A673 (cell line): ENCODE measurements around the gene PARVB. TPM values are rescaled to one million over a fixed set of nuclear protein-coding genes. Genes with fewer than 3 reads are reported as not detected.

Source experiments
- BruUV-seq: library from RNA; stranded (reverse); fragments of 400-500 nt; replicated peaks from 2 replicates; lab custom pipeline; 2021; lab: Mats Ljungman, UMichigan
- CTCF ChIA-PET: fragments of 300-600 bp; sonication (Branson Sonifier 250); formaldehyde crosslinking; loops from one replicate; lab custom pipeline; 2022; ENCODE audit warnings: antibody characterized with exemption; lab: Charles Lee
- POLR2A ChIA-PET: fragments of 300-600 bp; sonication (Branson Sonifier 250); formaldehyde crosslinking; loops from one replicate; lab custom pipeline; 2022; ENCODE audit warnings: antibody characterized with exemption; ENCODE audit not compliant: low non-redundant PET; lab: Charles Lee
- DNase-seq: peaks from one replicate; pipeline ENCODE4 v3.0.0-alpha.2; 2015; ENCODE audit warnings: low spot score
- H3K27ac ChIP-seq: fragments of 200-600 bp; sonication (generic); 2 replicates; pipeline ENCODE4 v1.5.1; 2016; ENCODE audit warnings: mixed run types, low read depth, mild to moderate bottlenecking, mixed read lengths, antibody characterized with exemption, low read length; ENCODE audit not compliant: poor library complexity, severe bottlenecking
- H3K27me3 ChIP-seq: fragments of 200-600 bp; sonication (generic); replicated peaks from 2 replicates; pipeline ENCODE4 v1.6.1; 2017; ENCODE audit warnings: mixed run types, low read depth, mild to moderate bottlenecking, mixed read lengths, antibody characterized with exemption, low read length; ENCODE audit not compliant: insufficient read depth, poor library complexity
- H3K36me3 ChIP-seq: fragments of 200-600 bp; sonication (generic); 2 replicates; pipeline ENCODE4 v1.6.1; 2016; ENCODE audit warnings: mixed run types, mild to moderate bottlenecking, mixed read lengths, antibody characterized with exemption, low read length; ENCODE audit not compliant: insufficient read depth, poor library complexity, severe bottlenecking
- H3K4me1 ChIP-seq: fragments of 200-600 bp; sonication (generic); 2 replicates; pipeline ENCODE4 v1.6.1; 2017; ENCODE audit warnings: mixed run types, mild to moderate bottlenecking, mixed read lengths, antibody characterized with exemption, low read length; ENCODE audit not compliant: insufficient read depth, poor library complexity, severe bottlenecking
- H3K4me3 ChIP-seq: fragments of 200-600 bp; sonication (generic); 2 replicates; pipeline ENCODE4 v1.5.1; 2016; ENCODE audit warnings: low read depth, mixed run types, mild to moderate bottlenecking, mixed read lengths, low read length; ENCODE audit not compliant: poor library complexity, severe bottlenecking
- H3K9me3 ChIP-seq: fragments of 200-600 bp; sonication (generic); 2 replicates; pipeline ENCODE4 v1.6.1; 2016; ENCODE audit warnings: mixed run types, low read depth, mild to moderate bottlenecking, mixed read lengths, antibody characterized with exemption, low read length; ENCODE audit not compliant: poor library complexity, severe bottlenecking
- CTCF ChIP-seq: fragments of 300-800, 200-600 bp; sonication (generic); conservative IDR thresholded peaks from 2 replicates; pipeline ENCODE4 v1.5.1; 2017; ENCODE audit warnings: low read depth, mild to moderate bottlenecking, antibody characterized with exemption, low read length, moderate library complexity, mixed read lengths
- EZH2 ChIP-seq: fragments of 200-600 bp; sonication (generic); IDR thresholded peaks from 2 replicates; pipeline ENCODE4 v1.6.1; 2017; ENCODE audit warnings: borderline replicate concordance, low read depth, mild to moderate bottlenecking, mixed read lengths, antibody characterized with exemption, low read length; ENCODE audit not compliant: poor library complexity, severe bottlenecking
- intact Hi-C: fragments of 100-400 bp; cut with micrococcal nuclease; formaldehyde crosslinking; loops from one replicate; pipeline ENCODE4 v1.10.0; 2022; ENCODE audit not compliant: unreplicated experiment
- total RNA-seq: library from RNA; stranded (reverse); gene quantifications from 2 replicates; pipeline ENCODE4 v1.2.3, GENCODE V29; 2021

PARVB gene
- total RNA-seq, 1 experiment from 2014 or later: 18.3 TPM

GRCh38 chr22:43999378-43999777 lies 24.7 kb upstream of the PARVB start:
- Histone ChIP-seq H3K9me3 (no peaks in the 10 kb centered on the region), H3K36me3 (peaks cover 19% of the 10 kb centered on the region), H3K27ac (no peak overlapping the region), H3K27me3 (no peaks in the 10 kb centered on the region), H3K4me3 (no peak overlapping the region), H3K4me1 (peaks cover 3% of the 10 kb centered on the region)
- TF ChIP-seq CTCF (no peak), EZH2 (no peak)
- intact Hi-C loops: loop anchor here (5.0 to 10.0 kb wide), 2 partner anchors 83 to 355 kb away; no protein-coding TSS in a partner anchor
- no TSS peak for BruUV-seq
- ChIA-PET POLR2A (no interaction called here), CTCF (no interaction called here)
- DNase-seq: no peak

- Histone ChIP-seq H3K27ac (no peak overlapping the region), H3K36me3 (peaks cover 17% of the 10 kb centered on the region), H3K9me3 (no peaks in the 10 kb centered on the region), H3K27me3 (no peaks in the 10 kb centered on the region), H3K4me3 (no peak overlapping the region), H3K4me1 (peaks cover 3% of the 10 kb centered on the region)
- TF ChIP-seq EZH2 (no peak), CTCF (no peak)
- no peak for DNase-seq
- no TSS peak for BruUV-seq
- ChIA-PET POLR2A (no interaction called here), CTCF (no interaction called here)
- intact Hi-C loops: no loop called here
Observed at GRCh38 chr22:44000123-44000522, 24.0 kb upstream of the PARVB start.

- Histone ChIP-seq H3K4me3 (no peak overlapping the region), H3K27me3 (no peaks in the 10 kb centered on the region), H3K36me3 (peaks cover 13% of the 10 kb centered on the region), H3K4me1 (no peaks in the 10 kb centered on the region), H3K9me3 (no peaks in the 10 kb centered on the region), H3K27ac (no peak overlapping the region)
- no peak for TF ChIP-seq EZH2
- TF ChIP-seq CTCF: no peak
- no TSS peak for BruUV-seq
- intact Hi-C loops: no loop called here
- ChIA-PET CTCF (no interaction called here), POLR2A (no interaction called here)
- no peak for DNase-seq
Observed at GRCh38 chr22:44001521-44001920, 22.6 kb upstream of the PARVB start.
